ENCODE measurements around the gene SHOC2.

- TF ChIP-seq SUZ12 (IDR thresholded peaks at IDR 0.05; ENCODE audit: extremely low read depth, insufficient read depth, insufficient read length) = no peak
- TF ChIP-seq YY1 (IDR thresholded peaks at IDR 0.05; ENCODE audit: insufficient read depth, insufficient read length) = no peak
- TF ChIP-seq ZNF274 (IDR thresholded peaks at IDR 0.05; ENCODE audit: low read depth, low read length) = no peak
Measured at GRCh38 chr10:110965216-110965615, 45.8 kb downstream of the SHOC2 start.
